T-helper 17 cell (primary cell): ENCODE results near the gene CDC7. TPM values are rescaled to one million over a fixed set of nuclear protein-coding genes. Genes with fewer than 3 reads are reported as not detected.

Experiments
- ATAC-seq: fragments of 150-1000 bp; cut with Tn5 transposase; 2 replicates; pipeline ENCODE4 v1.10.0; 2021; ENCODE audit warnings: mild to moderate bottlenecking, moderate library complexity
- DNase-seq, 3 donors: peaks; one replicate each; pipeline versions ENCODE4 v3.0.0 to v3.0.0-alpha.2; 2020 to 2021
- H3K9me3 ChIP-seq: one replicate; pipeline ENCODE4 v1.7.0; 2013; ENCODE audit warnings: low read length, mild to moderate bottlenecking; ENCODE audit not compliant: control insufficient read depth, poor library complexity, severe bottlenecking
- H3K27ac Mint-ChIP-seq: one replicate; pipeline ENCODE4 v1.8.0; 2022; ENCODE audit warnings: mild to moderate bottlenecking, moderate library complexity, mixed read lengths
- H3K27me3 Mint-ChIP-seq: one replicate; pipeline ENCODE4 v1.8.0; 2022; ENCODE audit warnings: mixed read lengths
- H3K36me3 Mint-ChIP-seq: one replicate; pipeline ENCODE4 v1.8.0; 2022; ENCODE audit warnings: low read depth, mixed read lengths
- H3K4me1 Mint-ChIP-seq: one replicate; pipeline ENCODE4 v1.8.0; 2022; ENCODE audit warnings: mild to moderate bottlenecking, mixed read lengths
- H3K4me3 Mint-ChIP-seq: one replicate; pipeline ENCODE4 v1.8.0; 2022; ENCODE audit warnings: mild to moderate bottlenecking, moderate library complexity, mixed read lengths
- total RNA-seq, 4 donors: library from RNA in 2 of 4; stranded (reverse) in 2 of 4; gene quantifications; one replicate each; pipeline ENCODE4 v1.2.3 and lab custom pipeline; 2022 to 2026

CDC7 gene
- total RNA-seq, 2 donors from 2014 or later = 5.2 to 6.5 TPM

DNA sequence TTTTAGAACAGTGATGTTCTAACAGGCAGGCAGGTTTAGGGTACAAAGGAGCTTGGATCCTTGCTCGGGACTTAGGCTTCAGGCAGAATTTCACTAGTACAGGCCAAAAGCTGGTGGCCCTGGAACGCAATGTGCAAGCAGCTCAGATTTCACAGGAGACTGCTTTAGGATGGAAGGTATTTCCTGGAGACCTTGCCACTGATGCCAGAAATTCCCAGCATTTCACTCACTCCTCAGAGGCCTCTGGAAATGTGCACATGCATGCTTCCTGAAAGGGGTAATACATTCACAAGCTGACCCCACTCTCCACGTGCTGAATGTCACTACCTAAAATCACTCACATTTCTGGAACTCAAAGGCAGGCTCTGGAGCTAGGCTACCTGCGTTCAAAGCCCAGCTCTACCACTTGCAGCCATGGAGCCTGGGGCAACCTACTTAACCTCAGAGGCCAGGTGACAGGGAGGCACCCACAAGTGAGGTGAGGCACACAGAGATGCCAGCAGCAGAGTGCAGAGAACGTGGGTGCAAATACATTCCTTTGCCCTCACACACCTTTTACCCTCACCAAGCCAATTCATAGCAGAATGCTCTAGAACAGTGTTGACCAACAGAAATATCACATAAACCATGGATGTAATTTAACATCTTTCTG is 56.5 kb downstream of the CDC7 start:
- Mint-ChIP-seq H3K4me3 (peak overlapping the region; percentile 57), H3K36me3 (no peaks in the 10 kb centered on the region), H3K27me3 (no peaks in the 10 kb centered on the region), H3K4me1 (peaks cover 70% of the 10 kb centered on the region), H3K27ac (peak overlapping the region; percentile 97)
- H3K9me3 ChIP-seq = no peaks in the 10 kb centered on the region
- ATAC-seq (no peak), DNase-seq (no peak)

DNA sequence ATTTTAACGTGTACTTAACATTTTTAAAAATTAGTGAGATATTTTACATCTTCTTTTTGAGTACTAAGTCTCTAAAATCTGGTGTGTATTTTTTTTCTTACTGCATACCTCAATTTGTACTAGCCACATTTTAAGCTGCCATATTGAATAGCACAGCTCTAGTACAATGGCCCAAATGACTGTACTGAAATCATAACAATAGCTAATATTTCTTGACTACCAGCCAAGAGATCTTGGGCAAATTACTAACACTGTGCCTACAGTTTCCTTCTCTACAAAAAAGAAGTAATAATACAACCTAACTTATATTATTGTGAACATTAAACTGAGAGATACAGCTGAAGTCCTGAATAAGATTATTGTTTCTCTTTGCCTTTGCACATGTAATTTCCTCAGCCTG is 57.2 kb downstream of the CDC7 start:
- H3K9me3 ChIP-seq = no peaks in the 10 kb centered on the region
- H3K4me3 Mint-ChIP-seq = no peak overlapping the region
- DNase-seq = no peak
- H3K36me3 Mint-ChIP-seq = no peaks in the 10 kb centered on the region
- H3K4me1 Mint-ChIP-seq = peaks cover 66% of the 10 kb centered on the region
- peak overlapping the region; percentile 97 for H3K27ac Mint-ChIP-seq
- ATAC-seq = no peak
- H3K27me3 Mint-ChIP-seq = no peaks in the 10 kb centered on the region

DNA sequence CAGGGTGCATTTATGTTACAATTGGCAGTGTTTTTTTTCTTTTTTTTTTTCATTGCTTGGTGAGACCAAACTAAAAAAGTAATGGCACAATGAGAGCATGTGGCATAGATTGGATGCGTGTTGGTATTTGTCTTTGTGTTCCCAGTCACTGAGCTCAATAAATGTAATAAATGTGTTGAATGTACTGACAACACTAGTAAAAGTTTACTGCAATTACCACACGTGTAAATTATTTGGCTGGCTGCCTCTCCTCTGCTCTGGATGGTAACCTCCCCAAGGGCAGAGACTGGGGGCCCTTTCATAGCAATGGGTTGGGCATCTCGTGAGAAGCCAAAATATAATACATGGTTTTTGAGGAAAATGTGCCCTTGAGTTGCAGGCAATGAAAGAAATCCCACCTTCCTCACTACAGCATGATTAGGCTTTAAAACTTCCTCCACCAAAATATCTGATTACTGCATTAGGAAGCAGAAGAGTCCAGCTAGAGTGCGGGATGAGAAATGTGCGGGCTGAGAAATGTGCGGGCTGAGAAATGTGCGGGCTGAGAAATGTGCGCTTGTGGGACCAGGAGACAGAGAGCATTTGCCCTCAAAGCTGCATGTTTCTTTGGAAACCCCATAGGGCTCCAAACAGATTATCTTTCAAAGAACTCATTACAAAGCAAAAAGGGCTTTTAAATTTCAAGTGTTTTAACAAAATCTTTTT is 58.5 kb downstream of the CDC7 start:
- Mint-ChIP-seq H3K36me3 (no peaks in the 10 kb centered on the region), H3K27ac (peak overlapping the region; percentile 97), H3K4me1 (peaks cover 60% of the 10 kb centered on the region), H3K4me3 (no peak overlapping the region), H3K27me3 (no peaks in the 10 kb centered on the region)
- no peak for DNase-seq
- ATAC-seq = no peak
- peaks cover 4% of the 10 kb centered on the region for H3K9me3 ChIP-seq

DNA sequence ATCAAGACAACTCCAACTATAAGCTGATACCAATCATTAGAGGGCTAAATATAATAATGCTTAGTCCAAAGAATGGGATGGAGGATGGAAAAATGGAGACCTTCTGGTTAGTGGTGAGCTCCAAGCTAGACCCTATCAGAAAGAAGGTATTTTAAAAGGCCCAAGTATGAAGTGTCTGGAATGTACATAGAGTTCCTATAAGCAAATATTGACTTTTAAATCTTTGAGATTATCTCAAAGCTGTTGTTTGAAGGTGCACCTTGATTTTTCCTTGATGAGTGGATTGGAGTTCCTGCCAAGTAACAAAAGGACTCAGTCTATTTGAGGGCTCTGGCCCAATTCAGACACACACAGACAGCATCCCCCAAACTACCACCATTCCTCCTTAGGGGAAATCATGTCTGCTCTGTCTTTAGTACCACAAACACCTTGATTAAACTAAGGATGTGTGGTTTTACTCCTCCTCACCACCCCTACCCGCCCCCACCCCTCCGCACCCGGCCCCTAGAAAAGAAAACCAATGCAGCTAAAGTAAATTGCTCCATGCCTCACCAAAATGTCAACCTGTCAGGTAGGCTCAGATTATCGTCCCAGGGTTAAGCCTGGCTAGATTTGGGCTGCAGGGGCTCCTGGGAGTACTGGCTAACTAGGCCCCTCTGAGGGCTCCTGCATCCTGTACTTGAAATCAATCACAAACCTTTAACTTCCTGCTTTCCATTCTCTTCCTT is 59.4 kb downstream of the CDC7 start:
- peaks cover 53% of the 10 kb centered on the region for H3K4me1 Mint-ChIP-seq
- peaks cover 4% of the 10 kb centered on the region for H3K9me3 ChIP-seq
- H3K36me3 Mint-ChIP-seq = no peaks in the 10 kb centered on the region
- no peaks in the 10 kb centered on the region for H3K27me3 Mint-ChIP-seq
- ATAC-seq (no peak), DNase-seq (no peak)
- peak overlapping the region; percentile 97 for H3K27ac Mint-ChIP-seq
- peak overlapping the region; percentile 74 for H3K4me3 Mint-ChIP-seq

DNA sequence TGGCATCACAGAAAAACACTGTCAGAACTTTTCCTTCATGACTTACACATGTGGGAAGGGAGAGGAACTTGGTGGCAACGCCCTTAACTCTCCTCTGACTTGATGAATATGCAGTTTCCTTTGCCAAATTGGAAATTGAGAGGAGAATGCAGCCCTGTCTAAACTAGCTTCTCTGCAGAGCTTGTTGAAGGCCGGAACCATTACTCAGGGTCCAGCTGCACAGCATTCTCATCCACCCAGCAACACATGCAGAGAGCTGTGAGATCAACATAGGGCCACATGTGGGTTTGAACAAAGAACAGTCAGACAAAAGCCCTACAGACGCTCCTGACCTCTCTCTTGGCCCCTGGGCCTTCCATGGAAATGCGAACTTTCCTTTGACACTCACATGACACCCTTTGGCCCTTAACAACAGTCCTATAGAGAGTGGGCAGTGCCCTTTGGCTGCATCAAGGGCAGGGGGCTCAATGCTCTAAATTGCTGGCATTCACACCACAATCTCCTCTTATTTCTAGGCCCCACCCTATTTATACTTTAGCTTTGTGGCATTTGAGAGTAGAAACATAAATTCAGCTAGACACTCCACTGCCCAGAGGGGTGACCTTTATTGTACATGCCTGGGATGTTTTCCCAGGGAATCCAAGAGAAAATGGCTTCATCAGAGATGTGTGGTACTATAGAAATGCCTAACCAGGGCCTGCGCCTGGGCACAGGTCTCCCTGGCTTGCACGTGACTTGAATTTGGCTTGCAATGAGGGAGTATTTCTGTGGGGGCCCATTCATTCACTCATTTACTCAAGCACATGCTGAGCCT is 64.4 kb downstream of the CDC7 start:
- H3K9me3 ChIP-seq = peaks cover 4% of the 10 kb centered on the region
- Mint-ChIP-seq H3K4me1 (peaks cover 28% of the 10 kb centered on the region), H3K27ac (no peak overlapping the region), H3K4me3 (no peak overlapping the region), H3K27me3 (no peaks in the 10 kb centered on the region), H3K36me3 (peaks cover 3% of the 10 kb centered on the region)
- no peak for ATAC-seq
- DNase-seq = no peak

DNA sequence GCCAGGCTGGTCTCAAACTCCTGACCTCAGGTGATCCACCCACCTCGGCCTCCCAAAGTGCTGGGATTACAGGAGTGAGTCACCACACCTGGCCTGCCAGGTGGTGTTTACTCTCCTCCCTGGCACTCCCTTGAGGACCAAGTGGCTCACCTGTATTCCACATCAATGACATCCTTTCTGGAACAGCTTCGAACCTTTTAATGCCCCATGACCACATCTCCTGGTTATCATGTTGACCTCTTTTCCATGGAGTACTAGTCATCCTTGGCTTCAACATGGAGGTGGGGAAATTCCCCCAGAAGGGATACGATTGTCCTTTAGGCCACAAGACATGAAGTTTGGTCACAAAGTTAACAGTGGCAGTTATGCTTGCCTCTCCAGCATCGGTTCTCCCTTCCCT is 66.9 kb downstream of the CDC7 start:
- H3K9me3 ChIP-seq = peaks cover 4% of the 10 kb centered on the region
- DNase-seq = no peak
- no peak overlapping the region for H3K27ac Mint-ChIP-seq
- H3K36me3 Mint-ChIP-seq = peaks cover 3% of the 10 kb centered on the region
- H3K4me1 Mint-ChIP-seq = peaks cover 18% of the 10 kb centered on the region
- no peak overlapping the region for H3K4me3 Mint-ChIP-seq
- no peak for ATAC-seq
- no peaks in the 10 kb centered on the region for H3K27me3 Mint-ChIP-seq

DNA sequence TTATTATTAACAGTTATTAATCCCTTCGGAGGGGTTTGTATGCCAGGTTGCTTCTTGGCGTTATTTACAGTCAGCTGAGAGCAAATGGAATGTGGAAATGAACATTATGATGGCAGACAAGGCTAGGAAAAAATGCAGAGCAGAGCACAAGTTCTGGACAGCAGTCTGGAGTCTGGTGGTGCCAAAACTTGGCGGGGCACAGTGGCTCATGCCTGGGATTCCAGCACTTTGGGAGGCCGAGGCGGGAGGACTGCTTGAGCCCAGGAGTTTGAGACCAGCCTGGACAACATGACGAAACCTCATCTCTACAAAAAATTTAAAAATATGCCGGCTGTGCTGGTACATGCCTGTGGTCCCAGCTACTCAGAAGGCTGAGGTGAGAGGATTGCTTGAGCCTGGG is 67.6 kb downstream of the CDC7 start:
- no peak overlapping the region for H3K4me3 Mint-ChIP-seq
- H3K9me3 ChIP-seq = peaks cover 4% of the 10 kb centered on the region
- H3K27ac Mint-ChIP-seq = no peak overlapping the region
- H3K36me3 Mint-ChIP-seq = peaks cover 3% of the 10 kb centered on the region
- H3K4me1 Mint-ChIP-seq = peaks cover 18% of the 10 kb centered on the region
- H3K27me3 Mint-ChIP-seq = no peaks in the 10 kb centered on the region
- ATAC-seq (no peak), DNase-seq (no peak)

DNA sequence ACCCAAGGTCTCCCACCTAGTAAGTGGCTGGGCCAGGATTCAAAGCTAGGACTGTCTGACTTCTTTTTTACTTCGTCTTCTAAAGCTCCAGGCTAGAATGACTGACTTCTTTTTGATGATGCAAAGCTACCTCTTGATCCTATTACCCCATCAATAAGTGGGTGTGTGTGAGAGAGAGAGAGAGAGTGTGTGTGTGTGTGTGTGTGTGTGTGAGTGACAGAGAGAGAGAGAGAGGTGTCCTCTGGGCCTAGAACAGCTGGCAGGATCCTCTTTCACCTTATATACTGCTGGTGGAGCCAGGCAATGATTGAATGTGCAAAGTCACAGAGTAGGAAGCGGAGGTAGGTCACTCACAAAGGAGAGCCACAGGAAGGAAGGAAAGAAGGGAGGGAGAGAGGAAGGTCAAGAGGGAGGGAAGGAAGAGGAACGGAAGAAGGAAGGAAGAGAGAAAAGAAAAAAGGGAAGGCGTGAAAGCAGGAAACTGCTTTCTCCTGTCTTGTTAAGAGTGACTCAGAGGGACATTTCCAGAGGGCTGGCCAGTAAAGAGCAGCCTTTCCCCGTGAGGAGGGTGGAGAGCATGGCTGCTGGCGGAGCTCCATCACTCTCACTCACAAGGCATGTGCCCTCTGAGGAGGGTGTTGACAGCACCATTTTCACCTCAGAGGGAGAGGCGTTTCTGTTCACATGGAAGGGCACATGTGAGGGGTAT is 68.9 kb downstream of the CDC7 start:
- DNase-seq = no peak
- peak overlapping the region; percentile 68 for H3K27ac Mint-ChIP-seq
- peak; percentile 62 for ATAC-seq
- no peaks in the 10 kb centered on the region for H3K9me3 ChIP-seq
- peaks cover 18% of the 10 kb centered on the region for H3K4me1 Mint-ChIP-seq
- H3K27me3 Mint-ChIP-seq = no peaks in the 10 kb centered on the region
- no peak overlapping the region for H3K4me3 Mint-ChIP-seq
- H3K36me3 Mint-ChIP-seq = peaks cover 3% of the 10 kb centered on the region

DNA sequence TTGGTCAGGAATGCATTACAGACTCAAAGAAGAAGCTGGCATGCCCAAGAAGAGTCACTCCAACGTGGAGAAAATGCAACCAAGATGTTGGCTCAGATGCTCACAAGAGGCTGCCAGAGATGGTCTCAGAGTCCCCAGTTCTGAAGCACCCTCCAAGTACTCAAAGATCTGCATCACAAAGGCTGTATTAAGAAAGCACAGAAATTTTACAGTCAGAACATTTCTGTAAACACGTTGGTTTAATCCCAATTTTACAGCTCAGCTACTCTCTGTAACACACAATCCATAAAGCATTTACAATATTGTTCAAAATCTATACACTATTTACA is 69.4 kb downstream of the CDC7 start:
- no peak for ATAC-seq
- H3K9me3 ChIP-seq = no peaks in the 10 kb centered on the region
- H3K4me3 Mint-ChIP-seq = no peak overlapping the region
- no peak for DNase-seq
- peaks cover 3% of the 10 kb centered on the region for H3K36me3 Mint-ChIP-seq
- no peaks in the 10 kb centered on the region for H3K27me3 Mint-ChIP-seq
- H3K4me1 Mint-ChIP-seq = peaks cover 17% of the 10 kb centered on the region
- H3K27ac Mint-ChIP-seq = peak overlapping the region; percentile 68

DNA sequence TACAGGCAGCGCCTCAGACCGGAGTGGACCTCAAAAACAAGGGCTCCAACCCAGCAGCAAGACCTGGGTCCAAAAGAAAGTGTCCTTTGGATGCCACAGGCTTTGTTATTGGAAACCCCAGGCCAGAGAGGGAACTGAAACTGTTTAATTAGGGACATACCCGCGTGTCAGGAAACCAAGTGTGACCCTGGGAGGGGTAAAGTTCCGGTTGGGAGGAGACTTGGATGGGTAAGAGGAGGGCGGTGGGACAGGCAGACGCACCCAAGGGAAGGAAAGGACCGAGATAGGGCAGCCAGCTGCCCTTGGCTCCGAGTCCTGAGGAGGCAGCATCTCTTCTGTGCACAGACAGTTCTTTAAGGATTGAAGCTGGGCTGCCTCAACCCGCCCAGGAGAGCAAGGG is 71.4 kb downstream of the CDC7 start:
- Mint-ChIP-seq H3K4me1 (peaks cover 26% of the 10 kb centered on the region), H3K27me3 (no peaks in the 10 kb centered on the region), H3K27ac (peak overlapping the region; percentile 11), H3K36me3 (no peaks in the 10 kb centered on the region), H3K4me3 (no peak overlapping the region)
- DNase-seq (no peak), ATAC-seq (peak; percentile 36)
- H3K9me3 ChIP-seq = no peaks in the 10 kb centered on the region
